Measurements from ENCODE around the gene ARHGAP40.

ARHGAP40 gene

GRCh38 chr20:38620441-38620840 lies 18.8 kb downstream of the ARHGAP40 start:
- DNase-seq = no peak

- no peak for DNase-seq
Measured at GRCh38 chr20:38623061-38623460, 21.5 kb downstream of the ARHGAP40 start.

GRCh38 chr20:38624084-38624483 lies 22.5 kb downstream of the ARHGAP40 start:
- no peak for DNase-seq

- no peak for DNase-seq
Measured at GRCh38 chr20:38625896-38626295, 24.3 kb downstream of the ARHGAP40 start.

- no peak for DNase-seq
Measured at GRCh38 chr20:38626921-38627659, 25.5 kb downstream of the ARHGAP40 start.

- DNase-seq = no peak
Measured at GRCh38 chr20:38628580-38629470, 27.2 kb downstream of the ARHGAP40 start.

GRCh38 chr20:38629979-38630378 lies 28.4 kb downstream of the ARHGAP40 start:
- DNase-seq = no peak

- DNase-seq = no peak
Measured at GRCh38 chr20:38630727-38631126, 29.1 kb downstream of the ARHGAP40 start.

- DNase-seq = no peak
Measured at GRCh38 chr20:38631155-38632022, 29.8 kb downstream of the ARHGAP40 start.

GRCh38 chr20:38633577-38634093 lies 32.0 kb downstream of the ARHGAP40 start:
- peak; percentile 21 for DNase-seq

- no peak for DNase-seq
Measured at GRCh38 chr20:38635721-38636288, 34.2 kb downstream of the ARHGAP40 start.

GRCh38 chr20:38640521-38640920 lies 38.9 kb downstream of the ARHGAP40 start:
- DNase-seq = no peak

- no peak for DNase-seq
Measured at GRCh38 chr20:38642498-38642897, 40.9 kb downstream of the ARHGAP40 start.

GRCh38 chr20:38644588-38645260 lies 43.1 kb downstream of the ARHGAP40 start:
- no peak for DNase-seq

GRCh38 chr20:38645351-38645750 lies 43.7 kb downstream of the ARHGAP40 start:
- DNase-seq = no peak

GRCh38 chr20:38645980-38646858 lies 44.6 kb downstream of the ARHGAP40 start:
- no peak for DNase-seq

GRCh38 chr20:38649275-38649891 lies 47.8 kb downstream of the ARHGAP40 start:
- no peak for DNase-seq

- no peak for DNase-seq
Measured at GRCh38 chr20:38650010-38650409, 48.4 kb downstream of the ARHGAP40 start.

GRCh38 chr20:38651154-38651553 lies 49.5 kb downstream of the ARHGAP40 start:
- DNase-seq = no peak

GRCh38 chr20:38651562-38651961 lies 50.0 kb downstream of the ARHGAP40 start:
- DNase-seq = no peak

All from NCI-H2081 treated with DMSO at 0.1 percent for 48 hours (cell line).